ENCODE measurements around the gene PPP1R13L.

Gene PPP1R13L

GRCh38 chr19:45370410-45371204, 34.3 kb downstream of the PPP1R13L start, which contains the start of gene ERCC2:
Gene ERCC2 (minus strand): TSS chr19:45370573. CDS start chr19:45370540, 33 bp downstream.
- DNase-seq (ENCODE audit: extremely low read depth in 1 of 2, low read depth in 1 of 2): peak; percentile 99

DNA sequence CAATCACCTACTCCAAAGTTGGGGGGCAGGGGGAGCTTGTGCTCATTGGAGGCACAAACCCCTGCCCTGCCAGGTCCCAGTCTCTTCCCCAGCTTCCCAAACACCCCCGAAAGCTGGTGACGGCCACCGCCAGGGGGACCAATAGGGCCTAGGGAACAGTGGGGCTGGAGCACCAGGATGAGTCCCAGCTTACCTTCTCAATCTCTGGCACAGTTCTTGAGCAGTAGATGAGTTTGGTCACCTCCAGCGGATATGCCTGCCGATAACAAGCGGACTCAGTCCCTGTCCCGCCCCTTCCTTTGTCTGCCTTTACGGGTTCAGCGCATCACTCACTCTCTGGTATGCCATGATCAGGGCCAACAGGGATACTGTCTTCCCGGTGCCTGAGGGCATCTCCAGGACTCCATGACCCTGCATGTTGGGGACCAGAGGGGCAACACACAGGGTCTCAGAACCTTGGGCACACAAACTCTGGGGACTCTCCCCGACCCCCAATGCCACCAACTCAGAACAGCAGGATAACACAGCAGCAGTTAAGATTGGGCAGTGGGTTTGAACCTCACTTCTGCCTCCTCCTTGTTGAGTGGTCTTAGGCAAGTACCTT, 36.0 kb downstream of the PPP1R13L start:
- no peak for DNase-seq (ENCODE audit: extremely low read depth in 1 of 2, low read depth in 1 of 2)

DNA sequence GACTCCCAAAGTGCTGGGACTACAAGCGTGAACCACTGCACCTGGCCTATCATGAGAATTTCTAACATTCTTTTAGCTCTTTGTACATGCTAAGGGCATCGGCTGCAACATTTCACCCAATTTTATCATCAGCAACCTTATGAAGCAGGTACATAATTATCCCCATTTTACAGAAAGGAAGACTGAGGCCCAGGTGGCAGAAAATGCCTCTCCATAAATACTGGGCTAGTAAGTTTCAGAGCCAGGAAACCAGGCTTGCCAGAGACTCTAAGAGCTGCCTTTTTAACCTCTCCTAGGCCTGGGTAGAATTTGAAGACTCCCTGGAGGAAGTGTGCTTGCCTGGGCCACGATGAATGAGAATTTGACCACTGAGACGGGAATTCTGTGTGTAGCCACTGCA, 36.7 kb downstream of the PPP1R13L start:
- no peak for DNase-seq (ENCODE audit: extremely low read depth in 1 of 2, low read depth in 1 of 2)

DNA sequence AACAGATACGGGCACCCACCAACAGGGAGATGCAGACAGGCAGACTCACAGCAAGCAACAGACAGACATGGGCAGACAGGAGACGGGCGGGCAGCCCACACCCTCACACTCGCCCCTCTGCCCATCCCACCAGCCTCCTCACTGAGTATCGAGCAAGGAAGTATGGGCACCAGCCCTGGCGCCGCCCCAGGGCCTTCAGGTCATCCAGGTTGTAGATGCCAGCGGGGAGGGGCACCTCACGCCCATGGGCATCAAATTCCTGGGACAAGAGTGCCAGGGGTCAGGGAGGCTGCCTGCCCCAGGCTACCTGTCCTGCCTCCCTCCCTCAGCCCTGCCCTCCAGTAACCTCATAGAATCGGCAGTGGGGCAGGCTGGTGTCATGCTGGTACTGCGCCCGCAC, 40.2 kb downstream of the PPP1R13L start:
- DNase-seq (ENCODE audit: extremely low read depth in 1 of 2, low read depth in 1 of 2): no peak

- DNase-seq (ENCODE audit: extremely low read depth in 1 of 2, low read depth in 1 of 2): no peak
Observed at GRCh38 chr19:45363861-45364459, 40.9 kb downstream of the PPP1R13L start.

GRCh38 chr19:45362291-45362690, 42.6 kb downstream of the PPP1R13L start:
- DNase-seq (ENCODE audit: extremely low read depth in 1 of 2, low read depth in 1 of 2): no peak

- no peak for DNase-seq (ENCODE audit: extremely low read depth in 1 of 2, low read depth in 1 of 2)
Observed at GRCh38 chr19:45361608-45362007, 43.3 kb downstream of the PPP1R13L start.

DNA sequence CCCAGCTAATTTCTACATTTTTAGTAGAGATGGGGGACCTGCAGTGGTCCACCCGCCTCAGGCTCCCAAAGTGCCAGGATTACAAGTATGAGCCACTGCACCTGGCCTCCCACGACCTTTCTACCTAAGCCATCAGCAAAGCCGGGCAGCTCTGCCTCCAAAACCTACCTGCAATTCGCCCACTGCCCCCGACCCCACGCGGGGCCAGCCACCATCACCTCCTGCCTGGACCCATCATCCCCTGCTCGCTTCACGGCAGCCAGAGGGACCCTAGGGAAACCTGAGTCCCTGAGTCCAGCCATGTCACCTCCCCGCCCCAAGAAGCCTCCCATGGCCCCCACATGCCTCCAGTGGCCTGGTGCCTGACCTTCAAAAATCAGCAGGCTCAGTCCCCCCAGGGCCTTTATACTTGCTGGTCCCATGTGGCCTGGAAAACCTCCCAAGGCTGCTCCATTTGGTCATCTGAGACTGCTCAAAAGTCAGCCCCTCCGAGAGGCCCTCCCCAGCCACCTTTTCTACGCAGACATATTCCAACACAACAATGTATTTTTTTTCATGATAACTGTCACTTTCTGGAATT, 46.6 kb downstream of the PPP1R13L start:
- no peak for DNase-seq (ENCODE audit: extremely low read depth in 1 of 2, low read depth in 1 of 2)

DNA sequence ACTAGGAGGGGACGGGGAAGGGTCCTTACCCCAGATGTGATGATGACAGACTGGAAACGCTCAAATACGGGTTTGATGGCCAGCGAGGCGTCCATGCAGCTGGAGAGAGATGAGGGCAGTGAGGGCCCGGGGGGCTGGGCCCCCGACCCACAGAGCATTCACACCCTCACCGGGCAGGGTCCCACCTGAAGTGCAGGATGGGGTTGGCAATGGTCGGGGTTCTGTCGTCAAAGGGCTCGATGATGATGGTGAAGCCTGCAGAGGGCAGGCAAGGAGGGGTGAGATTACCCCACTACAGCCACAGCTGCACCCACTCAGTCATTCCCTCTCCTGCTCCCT, 47.5 kb downstream of the PPP1R13L start:
- DNase-seq (ENCODE audit: extremely low read depth in 1 of 2, low read depth in 1 of 2): no peak

DNA sequence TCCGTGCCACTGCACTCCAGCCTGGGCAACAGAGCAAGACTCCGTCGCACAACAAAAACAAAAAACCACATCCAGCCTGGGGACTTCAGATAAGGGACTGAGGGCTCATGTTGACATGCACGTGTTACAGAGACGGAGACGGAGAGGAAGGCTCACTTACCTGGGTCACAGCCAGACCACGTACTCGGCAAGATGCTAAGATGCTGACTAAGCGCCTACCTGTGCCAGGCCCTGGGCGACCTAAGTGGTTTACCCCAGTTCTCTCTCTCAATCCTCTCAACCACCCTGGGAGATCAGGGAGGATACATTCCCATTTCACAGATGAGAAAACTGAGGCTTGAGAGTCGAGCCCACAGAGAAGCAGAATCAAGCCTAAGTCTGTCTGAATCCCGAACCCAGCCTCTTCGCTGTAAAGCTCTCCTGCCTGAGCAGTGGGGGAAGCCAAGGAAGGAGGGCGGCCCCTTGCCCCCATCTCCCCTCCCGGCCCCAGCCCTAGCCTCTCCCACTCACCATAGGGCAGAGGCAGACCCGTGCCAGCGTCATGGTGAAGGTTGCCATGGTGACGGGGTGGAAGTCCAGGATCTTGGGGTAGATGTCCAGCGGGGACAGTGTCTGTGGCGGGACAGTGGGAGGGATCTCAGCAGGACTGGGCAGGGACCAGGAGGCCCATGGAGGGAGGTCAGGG, 48.0 kb downstream of the PPP1R13L start:
- no peak for DNase-seq (ENCODE audit: extremely low read depth in 1 of 2, low read depth in 1 of 2)

- DNase-seq (ENCODE audit: extremely low read depth in 1 of 2, low read depth in 1 of 2): no peak
Observed at GRCh38 chr19:45355910-45356309, 49.0 kb downstream of the PPP1R13L start.

GRCh38 chr19:45355402-45355801, 49.5 kb downstream of the PPP1R13L start:
- DNase-seq (ENCODE audit: extremely low read depth in 1 of 2, low read depth in 1 of 2): no peak

DNA sequence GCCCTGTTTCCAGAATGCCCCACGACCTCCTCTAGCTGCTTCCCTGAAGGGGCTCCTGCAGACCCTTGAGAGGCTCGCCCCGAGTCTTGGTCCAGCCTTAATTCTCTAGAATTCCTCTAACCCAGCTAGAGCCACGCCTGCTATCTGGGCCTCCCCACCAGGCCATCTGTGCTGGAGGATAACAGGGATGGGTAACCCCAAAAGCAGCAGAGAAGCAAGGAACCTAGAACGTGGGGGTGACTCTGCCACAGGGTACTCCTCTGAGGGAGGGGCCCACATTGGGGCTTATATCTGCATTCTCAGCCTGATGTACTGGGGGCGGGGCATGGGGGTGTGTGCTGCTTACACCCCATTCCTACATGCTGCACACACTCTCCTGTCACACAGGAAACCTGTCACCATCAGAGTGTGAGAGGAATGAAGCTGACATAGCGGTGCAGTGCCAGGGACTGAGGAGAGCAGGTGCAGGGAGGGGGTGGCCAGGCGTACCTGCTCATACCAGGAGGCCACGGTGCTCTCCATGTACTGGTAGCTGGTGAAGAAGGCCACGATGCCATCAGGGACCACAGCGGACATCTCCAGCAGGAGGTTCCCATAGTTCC, 50.5 kb downstream of the PPP1R13L start:
- DNase-seq (ENCODE audit: extremely low read depth in 1 of 2, low read depth in 1 of 2): no peak

DNA sequence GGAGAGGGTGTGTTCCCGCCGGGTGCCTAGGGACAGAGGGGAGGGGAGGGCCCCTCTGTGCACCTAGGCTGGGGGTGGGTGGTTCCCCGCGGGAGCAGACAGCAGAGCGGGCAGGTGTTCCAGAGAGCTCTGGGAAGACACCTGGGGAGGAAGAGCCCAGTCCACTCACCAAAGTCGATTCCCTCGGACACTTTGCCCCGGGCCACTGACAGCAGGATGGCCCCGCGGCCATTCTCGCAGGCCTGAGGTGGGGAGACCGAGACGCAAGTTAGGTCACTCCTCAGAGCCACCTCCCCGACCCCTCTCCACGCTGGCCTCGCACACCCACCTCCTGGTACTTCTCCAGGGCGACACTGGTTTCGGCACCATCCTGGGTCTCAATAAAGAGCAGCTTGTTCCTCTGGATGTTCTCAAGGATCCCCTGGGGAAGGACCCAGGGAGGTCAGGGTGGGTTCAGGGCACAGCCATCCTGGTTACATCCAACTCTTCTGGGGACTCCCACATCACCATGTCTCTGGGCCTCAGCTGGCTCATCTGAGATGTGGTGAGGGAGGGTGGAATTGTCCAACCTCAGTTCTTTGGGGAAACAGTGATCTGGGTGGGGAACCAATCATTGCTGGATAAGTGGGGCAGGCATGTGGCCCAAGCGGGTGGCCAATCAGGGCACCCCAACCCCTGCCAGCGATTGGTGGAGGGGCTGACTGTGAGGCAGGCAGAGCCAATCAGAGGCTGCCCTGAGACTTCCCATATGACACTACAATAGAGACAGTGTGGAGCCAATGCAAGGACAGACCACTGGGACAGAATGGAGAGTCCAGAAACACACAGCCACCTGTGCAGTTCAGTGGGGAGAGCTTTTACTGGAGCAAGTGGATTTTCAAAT, 51.7 kb downstream of the PPP1R13L start:
- no peak for DNase-seq (ENCODE audit: extremely low read depth in 1 of 2, low read depth in 1 of 2)

DNA sequence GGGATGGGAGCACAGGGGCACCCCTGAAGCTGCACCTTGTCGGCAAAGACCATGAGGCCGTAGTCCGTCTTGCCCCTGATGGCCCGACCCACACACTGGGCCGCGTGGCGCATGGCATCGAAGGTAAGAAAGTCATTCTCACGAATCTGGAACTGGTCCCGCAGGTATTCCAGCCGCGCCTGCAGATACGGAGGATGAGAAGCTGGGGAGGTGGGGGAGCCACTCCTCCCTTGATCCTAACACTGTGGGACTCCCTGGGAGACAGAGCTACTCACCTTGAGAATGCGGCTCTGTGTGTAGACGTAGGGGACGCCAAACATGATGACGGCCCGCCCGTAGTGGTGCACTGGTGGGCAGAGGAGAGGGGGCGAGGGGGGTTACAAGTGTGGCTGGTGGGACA, 52.4 kb downstream of the PPP1R13L start:
- no peak for DNase-seq (ENCODE audit: extremely low read depth in 1 of 2, low read depth in 1 of 2)

DNA sequence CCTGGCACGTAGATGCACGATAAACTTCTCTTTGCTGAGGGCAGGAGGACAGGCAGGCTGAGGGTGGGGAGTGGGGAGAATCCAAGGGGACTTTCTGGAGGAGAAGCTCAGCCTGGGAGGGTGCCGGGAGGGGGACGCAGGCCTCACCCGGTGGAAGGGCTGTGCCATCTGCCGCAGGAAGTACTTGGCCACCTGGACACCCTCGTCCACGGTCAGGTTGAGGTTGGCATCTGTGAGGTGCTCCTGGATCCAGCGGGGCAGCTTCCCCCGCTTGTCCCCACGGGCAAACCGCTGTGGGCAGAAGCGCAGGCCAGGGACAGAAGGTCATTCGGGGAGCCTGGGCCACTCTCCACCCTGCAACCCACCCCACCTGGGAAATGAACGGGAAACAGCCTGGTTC, 52.8 kb downstream of the PPP1R13L start:
- no peak for DNase-seq (ENCODE audit: extremely low read depth in 1 of 2, low read depth in 1 of 2)

GRCh38 chr19:45351401-45351952, 53.4 kb downstream of the PPP1R13L start:
- DNase-seq (ENCODE audit: extremely low read depth in 1 of 2, low read depth in 1 of 2): no peak

DNA sequence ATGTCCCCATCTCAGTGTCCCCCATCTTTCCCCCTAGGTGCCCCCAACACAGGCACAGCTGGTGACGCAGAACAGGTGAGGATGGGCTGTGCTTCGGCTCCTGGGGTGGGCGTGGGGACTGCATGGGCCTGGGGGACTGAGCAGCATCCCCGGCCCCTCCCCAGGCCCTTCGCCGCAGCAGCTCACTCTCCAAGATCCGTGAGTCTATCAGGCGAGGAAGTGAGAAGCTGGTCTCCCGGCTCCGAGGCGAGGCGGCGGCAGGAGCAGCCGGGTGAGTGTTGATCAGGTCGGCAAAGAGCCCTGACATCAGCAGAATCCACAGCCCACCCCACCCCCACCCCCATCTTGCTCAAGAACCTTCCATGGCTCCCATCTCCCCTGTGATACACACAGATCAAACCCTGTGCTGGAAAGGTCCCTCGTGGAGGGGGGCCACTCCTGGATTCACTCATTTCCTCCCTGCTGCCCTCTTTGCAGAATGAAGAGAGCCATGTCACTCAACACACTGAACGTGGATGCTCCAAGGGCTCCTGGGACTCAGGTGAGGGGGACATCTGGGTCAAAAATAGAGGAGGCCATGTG, 54.3 kb downstream of the PPP1R13L start:
- no peak for DNase-seq (ENCODE audit: extremely low read depth in 1 of 2, low read depth in 1 of 2)

DNA sequence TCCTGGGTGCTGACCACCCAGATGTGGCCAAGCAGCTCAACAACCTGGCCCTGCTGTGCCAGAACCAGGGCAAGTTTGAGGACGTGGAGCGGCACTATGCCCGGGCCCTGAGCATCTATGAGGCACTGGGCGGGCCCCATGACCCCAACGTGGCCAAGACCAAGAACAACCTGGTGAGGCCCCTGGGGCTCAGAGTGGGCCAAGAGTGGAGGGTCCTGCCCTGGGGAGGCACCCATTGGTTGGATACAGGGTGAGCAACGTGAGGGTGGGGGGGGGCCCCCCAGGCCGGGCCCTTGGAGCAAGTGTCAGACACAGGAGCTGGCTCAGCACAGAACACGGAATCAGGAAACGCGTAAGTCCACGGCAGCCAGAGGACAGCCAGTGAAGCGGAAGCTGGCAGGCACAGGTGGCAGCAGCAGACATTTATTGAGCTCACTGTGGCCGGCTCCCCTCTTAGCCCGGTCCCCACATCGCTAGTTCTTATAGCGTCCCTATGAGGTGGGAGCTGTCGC, 55.4 kb downstream of the PPP1R13L start:
- no peak for DNase-seq (ENCODE audit: extremely low read depth in 1 of 2, low read depth in 1 of 2)
